HG02642 (cell line): ENCODE results near the gene COQ4.
A peak's percentile ranks its signal among the peaks of the same experiment; 100 is the strongest.

Experiments
- ATAC-seq: cut with Tn5 transposase; IDR thresholded peaks from one replicate; pipeline ENCODE4 v1.9.1; 2021; ENCODE audit warnings: mild to moderate bottlenecking; ENCODE audit not compliant: unreplicated experiment, poor library complexity

The COQ4 gene

GRCh38 chr9:128339761-128340690 lies 17.4 kb downstream of the COQ4 start, which contains the start of gene SLC27A4:
TSS of gene SLC27A4 (plus strand) at chr9:128340527. CDS start at chr9:128343133, 2,606 bp downstream.
- ATAC-seq, result peak; percentile 83

- peak; percentile 37 for ATAC-seq
Observed at GRCh38 chr9:128340691-128341434, 18.2 kb downstream of the COQ4 start.

- no peak for ATAC-seq
Observed at GRCh38 chr9:128341435-128341849, 18.8 kb downstream of the COQ4 start.

- no peak for ATAC-seq
Observed at GRCh38 chr9:128342971-128343680, 20.5 kb downstream of the COQ4 start.

GRCh38 chr9:128343855-128344254 lies 21.2 kb downstream of the COQ4 start:
- ATAC-seq, result no peak

GRCh38 chr9:128344931-128345605 lies 22.4 kb downstream of the COQ4 start:
- no peak for ATAC-seq

GRCh38 chr9:128349125-128349524 lies 26.5 kb downstream of the COQ4 start:
- no peak for ATAC-seq

GRCh38 chr9:128349772-128350171 lies 27.1 kb downstream of the COQ4 start:
- no peak for ATAC-seq

- no peak for ATAC-seq
Observed at GRCh38 chr9:128355451-128355850, 32.8 kb downstream of the COQ4 start.

GRCh38 chr9:128358090-128358489 lies 35.5 kb downstream of the COQ4 start:
- no peak for ATAC-seq

GRCh38 chr9:128358861-128359260 lies 36.2 kb downstream of the COQ4 start:
- ATAC-seq, result no peak

- no peak for ATAC-seq
Observed at GRCh38 chr9:128360826-128361225, 38.2 kb downstream of the COQ4 start.

GRCh38 chr9:128361296-128361985 lies 38.8 kb downstream of the COQ4 start:
- ATAC-seq, result no peak

- peak; percentile 67 for ATAC-seq
Observed at GRCh38 chr9:128361986-128362646, 39.5 kb downstream of the COQ4 start.

- no peak for ATAC-seq
Observed at GRCh38 chr9:128362774-128363173, 40.1 kb downstream of the COQ4 start.

- ATAC-seq, result no peak
Observed at GRCh38 chr9:128365525-128365924, 42.9 kb downstream of the COQ4 start.

GRCh38 chr9:128369024-128369706 lies 46.5 kb downstream of the COQ4 start:
- ATAC-seq, result no peak

GRCh38 chr9:128370367-128370751 lies 47.7 kb downstream of the COQ4 start:
- no peak for ATAC-seq
